H9 (cell line): Measurements from ENCODE around the gene KAZN. TPM values are rescaled to one million over a fixed set of nuclear protein-coding genes. Genes with fewer than 3 reads are reported as not detected.

ENCODE experiments used
- DNase-seq: peaks from one replicate; pipeline ENCODE4 v3.0.0-alpha.2; 2017
- H2AFZ ChIP-seq: one replicate; pipeline ENCODE4 v1.6.1; 2013; ENCODE audit warnings: mild to moderate bottlenecking, low read length, control low read depth, moderate library complexity
- H2AK5ac ChIP-seq: 2 replicates; pipeline ENCODE4 v1.6.1; 2013; ENCODE audit warnings: low read length, control low read depth, mixed read lengths; ENCODE audit not compliant: insufficient read length
- H2BK120ac ChIP-seq: one replicate; pipeline ENCODE4 v1.6.1; 2013; ENCODE audit warnings: low read depth, mild to moderate bottlenecking, low read length, control low read depth, inconsistent platforms; ENCODE audit not compliant: poor library complexity, severe bottlenecking
- H2BK12ac ChIP-seq: 2 replicates; pipeline ENCODE4 v1.6.1; 2013; ENCODE audit warnings: low read length, control low read depth, mixed read lengths, low read depth; ENCODE audit not compliant: insufficient read length
- H2BK15ac ChIP-seq: 2 replicates; pipeline ENCODE4 v1.6.1; 2013; ENCODE audit warnings: low read depth, low read length, control low read depth
- H2BK20ac ChIP-seq: one replicate; pipeline ENCODE4 v1.6.1; 2013; ENCODE audit warnings: low read depth, mild to moderate bottlenecking, low read length, control low read depth, inconsistent platforms; ENCODE audit not compliant: poor library complexity, severe bottlenecking
- H2BK5ac ChIP-seq: 2 replicates; pipeline ENCODE4 v1.6.1; 2013; ENCODE audit warnings: low read length, control low read depth, mixed read lengths; ENCODE audit not compliant: insufficient read length
- H3K14ac ChIP-seq: 2 replicates; pipeline ENCODE4 v1.6.1; 2013; ENCODE audit warnings: low read length, control low read depth; ENCODE audit not compliant: insufficient read depth
- H3K18ac ChIP-seq: 2 replicates; pipeline ENCODE4 v1.6.1; 2013; ENCODE audit warnings: low read depth, mild to moderate bottlenecking, mixed read lengths, low read length, control low read depth; ENCODE audit not compliant: insufficient read length
- H3K23ac ChIP-seq: 2 replicates; pipeline ENCODE4 v1.6.1; 2013; ENCODE audit warnings: low read length, control low read depth, mixed read lengths, low read depth; ENCODE audit not compliant: insufficient read length
- H3K23me2 ChIP-seq: 2 replicates; pipeline ENCODE4 v1.6.1; 2013; ENCODE audit warnings: low read depth, mild to moderate bottlenecking, mixed read lengths, low read length, control low read depth; ENCODE audit not compliant: insufficient read length, poor library complexity, severe bottlenecking
- H3K27ac ChIP-seq: 2 replicates; pipeline ENCODE4 v1.5.1; 2013; ENCODE audit warnings: low read length, control low read depth, mixed read lengths, low read depth; ENCODE audit not compliant: insufficient read length
- H3K27me3 ChIP-seq: 2 replicates; pipeline ENCODE4 v1.6.1; 2013; ENCODE audit warnings: low read length, control low read depth, inconsistent platforms; ENCODE audit not compliant: insufficient read depth
- H3K4ac ChIP-seq: 2 replicates; pipeline ENCODE4 v1.6.1; 2013; ENCODE audit warnings: low read depth, mild to moderate bottlenecking, control low read depth, inconsistent platforms, low read length, moderate library complexity
- H3K4me1 ChIP-seq: 2 replicates; pipeline ENCODE4 v1.6.1; 2013; ENCODE audit warnings: low read length, control low read depth, inconsistent platforms; ENCODE audit not compliant: insufficient read depth
- H3K4me2 ChIP-seq: 2 replicates; pipeline ENCODE4 v1.6.1; 2013; ENCODE audit warnings: low read length, control low read depth, mixed read lengths; ENCODE audit not compliant: insufficient read length, insufficient read depth
- H3K56ac ChIP-seq: 2 replicates; pipeline ENCODE4 v1.6.1; 2013; ENCODE audit warnings: low read depth, mild to moderate bottlenecking, mixed read lengths, low read length, control low read depth; ENCODE audit not compliant: insufficient read length
- H3K79me1 ChIP-seq: 2 replicates; pipeline ENCODE4 v1.6.1; 2013; ENCODE audit warnings: low read depth, mild to moderate bottlenecking, moderate library complexity, low read length, control low read depth, inconsistent platforms; ENCODE audit not compliant: insufficient read depth, poor library complexity, severe bottlenecking
- H3K79me2 ChIP-seq: 2 replicates; pipeline ENCODE4 v1.6.1; 2013; ENCODE audit warnings: low read length, control low read depth, inconsistent platforms; ENCODE audit not compliant: insufficient read depth
- H3K9ac ChIP-seq: 2 replicates; pipeline ENCODE4 v1.6.1; 2013; ENCODE audit warnings: low read length, control low read depth, mixed read lengths; ENCODE audit not compliant: insufficient read length; ENCODE audit errors: extremely low read depth
- H3K9me3 ChIP-seq: one replicate; pipeline ENCODE4 v1.6.1; 2013; ENCODE audit warnings: low read depth, low read length, inconsistent platforms; ENCODE audit not compliant: control insufficient read depth
- H3T11ph ChIP-seq: one replicate; pipeline ENCODE4 v1.6.1; 2013; ENCODE audit warnings: mild to moderate bottlenecking, low read length, control low read depth, inconsistent platforms
- H4K20me1 ChIP-seq: one replicate; pipeline ENCODE4 v1.6.1; 2013; ENCODE audit not compliant: control insufficient read depth, insufficient read length, insufficient read depth
- H4K5ac ChIP-seq: 2 replicates; pipeline ENCODE4 v1.6.1; 2013; ENCODE audit warnings: low read depth, mild to moderate bottlenecking, mixed read lengths, low read length, control low read depth; ENCODE audit not compliant: insufficient read length
- H4K8ac ChIP-seq: replicated peaks from 2 replicates; pipeline ENCODE4 v1.6.1; 2013; ENCODE audit warnings: low read length, control low read depth, mixed read lengths, low read depth; ENCODE audit not compliant: insufficient read length
- H4K91ac ChIP-seq: 2 replicates; pipeline ENCODE4 v1.6.1; 2013; ENCODE audit warnings: low read depth, mild to moderate bottlenecking, moderate library complexity, mixed read lengths, low read length, control low read depth; ENCODE audit not compliant: insufficient read length
- H3K27ac Mint-ChIP-seq, 3 experiments: 2 replicates in 2 of 3; 3 replicates in 1 of 3; pipeline ENCODE4 v1.8.0; 2020 to 2021; ENCODE audit warnings: mixed read lengths in 3 of 3, mild to moderate bottlenecking in 1 of 3, moderate library complexity in 1 of 3
- H3K27me3 Mint-ChIP-seq: 2 replicates; pipeline ENCODE4 v1.8.0; 2021; ENCODE audit warnings: low read depth, mild to moderate bottlenecking, moderate library complexity, mixed read lengths
- H3K36me3 Mint-ChIP-seq, 3 experiments: 2 replicates in 2 of 3; 3 replicates in 1 of 3; pipeline ENCODE4 v1.8.0; 2020 to 2021; ENCODE audit warnings: low read depth in 3 of 3, mixed read lengths in 3 of 3; ENCODE audit not compliant: insufficient read depth in 1 of 3
- H3K4me1 Mint-ChIP-seq, 2 experiments: 2 replicates each; pipeline ENCODE4 v1.8.0; 2020; ENCODE audit warnings: mixed read lengths in 2 of 2
- H3K4me3 Mint-ChIP-seq, 2 experiments: 2 replicates in 1 of 2; 3 replicates in 1 of 2; pipeline ENCODE4 v1.8.0; 2020 to 2021; ENCODE audit warnings: mild to moderate bottlenecking in 2 of 2, mixed read lengths in 2 of 2, moderate library complexity in 1 of 2
- H3K9me3 Mint-ChIP-seq, 2 experiments: 2 replicates in 1 of 2; 3 replicates in 1 of 2; pipeline ENCODE4 v1.8.0; 2020; ENCODE audit warnings: mild to moderate bottlenecking in 2 of 2, mixed read lengths in 2 of 2, moderate library complexity in 1 of 2
- CTCF ChIP-seq: fragments of 200-600 bp; sonication (generic); conservative IDR thresholded peaks from 3 replicates; pipeline ENCODE4 v1.8.0; 2021; ENCODE audit warnings: antibody characterized with exemption, mild to moderate bottlenecking
- WGBS: extraction: QIAGEN DNeasy Blood & Tissue Kit; methylation state at CpG from one replicate; pipeline ENCODE4 v1.1.7; 2013; ENCODE audit warnings: missing lambda C conversion rate, low lambda C conversion rate, mixed read lengths; ENCODE audit not compliant: insufficient read length; ENCODE audit errors: extremely low coverage; 5-methylcytosine and 5-hydroxymethylcytosine counted together
- total RNA-seq: library from RNA; stranded (reverse); gene quantifications from 2 replicates; pipeline ENCODE4 v1.2.1, GENCODE V29; 2021

KAZN gene
- total RNA-seq, 1 experiment from 2014 or later: 7.6 TPM

DNA sequence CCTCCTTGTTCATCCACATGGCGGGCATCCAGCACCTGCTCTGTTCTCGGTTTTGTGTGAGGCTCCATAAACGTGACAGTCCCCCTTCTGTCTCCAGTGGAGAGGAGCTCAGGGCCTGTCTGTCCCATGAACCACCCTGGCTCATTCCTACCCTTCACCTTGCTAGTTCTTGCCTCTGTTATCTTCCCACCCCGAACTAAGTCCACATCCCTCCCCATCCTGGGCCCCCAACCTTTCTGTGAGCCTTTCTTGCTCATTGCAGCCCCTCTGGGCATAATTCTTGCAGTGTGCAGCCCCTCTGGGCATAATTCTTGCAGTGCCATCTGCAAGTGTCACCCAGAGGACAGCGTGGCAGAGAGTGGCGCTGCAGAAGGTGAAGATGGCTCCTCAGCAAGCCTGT is 338.3 kb downstream of the KAZN start:
- Histone ChIP-seq H2BK12ac (no peak overlapping the region), H3T11ph (no peak overlapping the region), H3K23ac (no peak overlapping the region), H2BK20ac (no peak overlapping the region), H3K79me1 (no peaks in the 10 kb centered on the region), H2BK5ac (no peak overlapping the region), H3K4ac (no peak overlapping the region), H3K14ac (peak overlapping the region; percentile 33; the same call in 1 of the 2 replicates), H4K20me1 (no peaks in the 10 kb centered on the region), H2BK120ac (no peak overlapping the region), H4K91ac (no peak overlapping the region), H3K9me3 (no peaks in the 10 kb centered on the region), H4K8ac (no peak overlapping the region), H3K56ac (no peak overlapping the region), H3K4me1 (no peaks in the 10 kb centered on the region), H3K18ac (no peak overlapping the region), H3K27ac (no peak overlapping the region), H3K23me2 (no peaks in the 10 kb centered on the region), H3K79me2 (no peaks in the 10 kb centered on the region), H3K27me3 (no peaks in the 10 kb centered on the region), H3K9ac (no peak overlapping the region), H4K5ac (no peak overlapping the region), H3K4me2 (no peak overlapping the region), H2AK5ac (no peak overlapping the region), H2AFZ (no peak overlapping the region), H2BK15ac (no peak overlapping the region)
- WGBS: no CpG with 5 or more reads among the region's 6 CpGs
- H3K27ac Mint-ChIP-seq: no peak overlapping the region
- TF ChIP-seq CTCF: no peak
- H3K9me3 Mint-ChIP-seq: no peaks in the 10 kb centered on the region
- no peaks in the 10 kb centered on the region for H3K36me3 Mint-ChIP-seq
- H3K4me3 Mint-ChIP-seq: no peak overlapping the region
- peaks cover 6% of the 10 kb centered on the region for H3K27me3 Mint-ChIP-seq
- peaks cover 8 to 20% of the 10 kb centered on the region in 2 experiments for H3K4me1 Mint-ChIP-seq
- DNase-seq: no peak
